Measurements from ENCODE around the gene GALT. TPM values are rescaled to one million over a fixed set of nuclear protein-coding genes. Genes with fewer than 3 reads are reported as not detected.
A peak's percentile ranks its signal among the peaks of the same experiment; 100 is the strongest.

The GALT gene
- total RNA-seq, 4 donors from 2014 or later = 8.1 to 23.6 (median 20.0) TPM

GRCh38 chr9:34674440-34674839 lies 28.0 kb downstream of the GALT start:
- no peak for ATAC-seq
- TF ChIP-seq, protein P1, sequence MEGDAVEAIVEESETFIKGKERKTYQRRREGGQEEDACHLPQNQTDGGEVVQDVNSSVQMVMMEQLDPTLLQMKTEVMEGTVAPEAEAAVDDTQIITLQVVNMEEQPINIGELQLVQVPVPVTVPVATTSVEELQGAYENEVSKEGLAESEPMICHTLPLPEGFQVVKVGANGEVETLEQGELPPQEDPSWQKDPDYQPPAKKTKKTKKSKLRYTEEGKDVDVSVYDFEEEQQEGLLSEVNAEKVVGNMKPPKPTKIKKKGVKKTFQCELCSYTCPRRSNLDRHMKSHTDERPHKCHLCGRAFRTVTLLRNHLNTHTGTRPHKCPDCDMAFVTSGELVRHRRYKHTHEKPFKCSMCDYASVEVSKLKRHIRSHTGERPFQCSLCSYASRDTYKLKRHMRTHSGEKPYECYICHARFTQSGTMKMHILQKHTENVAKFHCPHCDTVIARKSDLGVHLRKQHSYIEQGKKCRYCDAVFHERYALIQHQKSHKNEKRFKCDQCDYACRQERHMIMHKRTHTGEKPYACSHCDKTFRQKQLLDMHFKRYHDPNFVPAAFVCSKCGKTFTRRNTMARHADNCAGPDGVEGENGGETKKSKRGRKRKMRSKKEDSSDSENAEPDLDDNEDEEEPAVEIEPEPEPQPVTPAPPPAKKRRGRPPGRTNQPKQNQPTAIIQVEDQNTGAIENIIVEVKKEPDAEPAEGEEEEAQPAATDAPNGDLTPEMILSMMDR (IDR thresholded peaks at IDR 0.05 in 4 of 5, conservative IDR thresholded peaks at IDR 0.05 in 1 of 5) = no peak
- no peak for TF ChIP-seq POLR2A (IDR thresholded peaks at IDR 0.05)

DNA sequence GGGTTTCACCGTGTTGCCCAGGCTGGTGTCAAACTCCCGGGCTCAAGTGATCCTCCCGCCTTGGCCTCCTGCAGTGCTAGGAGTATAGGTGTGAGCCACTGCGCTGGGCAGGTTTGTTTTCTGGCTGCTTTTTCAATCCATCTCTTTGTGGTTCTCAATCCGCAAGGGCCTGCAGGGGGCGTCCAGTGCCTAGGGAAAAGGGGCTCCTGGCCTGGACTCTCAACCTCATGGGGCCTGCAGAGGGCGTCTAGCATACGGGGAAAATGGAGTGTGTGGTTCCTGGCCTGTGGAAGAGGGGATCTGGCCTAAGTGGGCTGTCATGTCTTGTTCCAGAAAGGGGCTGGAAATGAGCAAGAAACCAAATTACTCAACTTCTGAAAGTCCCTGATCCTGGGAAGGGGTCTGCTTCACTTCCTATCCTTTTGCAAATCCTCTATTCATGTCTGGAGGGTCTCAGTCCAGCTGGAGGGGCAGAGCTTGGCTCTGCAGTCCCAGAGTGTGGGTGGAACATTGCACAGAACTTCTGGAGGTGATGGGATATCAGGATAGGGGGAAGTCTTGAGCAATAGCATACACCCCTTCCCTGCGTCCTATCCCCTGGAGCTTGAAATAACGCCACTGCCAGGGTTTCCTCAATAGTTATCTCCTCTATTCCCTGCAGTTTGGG lies 28.7 kb downstream of the GALT start:
- Histone ChIP-seq H3K9me3 (no peaks in the 10 kb centered on the region), H3K4me1 (peaks cover 3 to 4% of the 10 kb centered on the region in 2 donors), H3K36me3 (no peaks in the 10 kb centered on the region), H3K27ac (no peak overlapping the region), H3K27me3 (no peaks in the 10 kb centered on the region), H3K4me3 (no peak overlapping the region)
- intact Hi-C loops (cut with DNase I; ENCODE audit: low total_unique reads) = no loop called here
- ATAC-seq = no peak
- in situ Hi-C loops (cut with MboI; ENCODE audit: low sequenced_read_pairs in 4 of 4) = no loop called here
- no peak for TF ChIP-seq POLR2A (IDR thresholded peaks at IDR 0.05)
- TF ChIP-seq, protein P1 (IDR thresholded peaks at IDR 0.05 in 4 of 5, conservative IDR thresholded peaks at IDR 0.05 in 1 of 5) = peak in 2 of 5 experiments; percentile 21 to 25
- DNase-seq = no peak

More at GRCh38 chr9:34674440-34674839, 28.0 kb downstream of the GALT start:
- in situ Hi-C loops (cut with MboI; ENCODE audit: low sequenced_read_pairs in 4 of 4) = loop anchor here in 1 of 4 donors (25.0 kb wide), 1 partner anchor 413 kb away; the partner anchor contains the start of genes FANCG and PIGO
- H3K9me3 ChIP-seq = no peaks in the 10 kb centered on the region
- no peak overlapping the region for H3K27ac ChIP-seq
- peaks cover 3 to 4% of the 10 kb centered on the region in 2 donors for H3K4me1 ChIP-seq
- no peak for DNase-seq
- no peak overlapping the region for H3K4me3 ChIP-seq
- no peaks in the 10 kb centered on the region for H3K36me3 ChIP-seq
- no peaks in the 10 kb centered on the region for H3K27me3 ChIP-seq
- intact Hi-C loops (cut with DNase I; ENCODE audit: low total_unique reads) = no loop called here

DNA sequence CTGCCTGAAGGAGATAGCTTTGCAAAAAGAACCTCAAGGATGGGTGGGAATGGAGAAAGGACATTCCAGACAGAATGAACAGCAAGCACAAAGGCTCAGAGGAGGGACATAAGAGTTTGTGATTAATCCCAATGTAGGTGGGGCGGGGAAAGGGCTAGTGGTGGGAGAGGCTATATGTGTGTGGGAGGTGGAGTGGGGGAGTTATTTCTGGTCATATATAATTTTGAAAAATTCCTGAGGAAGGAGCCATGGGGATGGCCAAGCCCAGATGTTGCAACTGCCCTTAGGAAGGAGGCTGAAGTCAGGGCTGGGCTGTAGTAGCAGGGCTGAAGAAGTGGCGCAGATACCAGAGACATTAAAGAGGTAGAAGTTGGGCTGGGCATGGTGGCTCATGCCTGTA lies 29.4 kb downstream of the GALT start:
- no peaks in the 10 kb centered on the region for H3K36me3 ChIP-seq
- peaks cover 3 to 4% of the 10 kb centered on the region in 2 donors for H3K4me1 ChIP-seq
- TF ChIP-seq, protein P1 (IDR thresholded peaks at IDR 0.05 in 4 of 5, conservative IDR thresholded peaks at IDR 0.05 in 1 of 5) = no peak
- no peak for TF ChIP-seq POLR2A (IDR thresholded peaks at IDR 0.05)
- intact Hi-C loops (cut with DNase I; ENCODE audit: low total_unique reads) = no loop called here
- H3K27me3 ChIP-seq = no peaks in the 10 kb centered on the region
- in situ Hi-C loops (cut with MboI; ENCODE audit: low sequenced_read_pairs in 4 of 4) = no loop called here
- no peaks in the 10 kb centered on the region for H3K9me3 ChIP-seq
- H3K27ac ChIP-seq = no peak overlapping the region
- no peak for ATAC-seq
- H3K4me3 ChIP-seq = no peak overlapping the region
- DNase-seq = no peak

GRCh38 chr9:34684145-34684544 lies 37.7 kb downstream of the GALT start:
- in situ Hi-C loops (cut with MboI; ENCODE audit: low sequenced_read_pairs in 4 of 4) = no loop called here
- Histone ChIP-seq H3K4me1 (no peaks in the 10 kb centered on the region), H3K4me3 (no peak overlapping the region), H3K27me3 (no peaks in the 10 kb centered on the region), H3K27ac (no peak overlapping the region), H3K36me3 (no peaks in the 10 kb centered on the region), H3K9me3 (no peaks in the 10 kb centered on the region)
- DNase-seq (no peak), ATAC-seq (no peak)
- intact Hi-C loops (cut with DNase I; ENCODE audit: low total_unique reads) = no loop called here
- no peak for TF ChIP-seq POLR2A (IDR thresholded peaks at IDR 0.05)
- TF ChIP-seq, protein P1 (IDR thresholded peaks at IDR 0.05 in 4 of 5, conservative IDR thresholded peaks at IDR 0.05 in 1 of 5) = no peak
